ENCODE data around the gene HS6ST1. TPM values are rescaled to one million over a fixed set of nuclear protein-coding genes. Genes with fewer than 3 reads are reported as not detected.

Gene HS6ST1
- total RNA-seq = 64.9 TPM

DNA sequence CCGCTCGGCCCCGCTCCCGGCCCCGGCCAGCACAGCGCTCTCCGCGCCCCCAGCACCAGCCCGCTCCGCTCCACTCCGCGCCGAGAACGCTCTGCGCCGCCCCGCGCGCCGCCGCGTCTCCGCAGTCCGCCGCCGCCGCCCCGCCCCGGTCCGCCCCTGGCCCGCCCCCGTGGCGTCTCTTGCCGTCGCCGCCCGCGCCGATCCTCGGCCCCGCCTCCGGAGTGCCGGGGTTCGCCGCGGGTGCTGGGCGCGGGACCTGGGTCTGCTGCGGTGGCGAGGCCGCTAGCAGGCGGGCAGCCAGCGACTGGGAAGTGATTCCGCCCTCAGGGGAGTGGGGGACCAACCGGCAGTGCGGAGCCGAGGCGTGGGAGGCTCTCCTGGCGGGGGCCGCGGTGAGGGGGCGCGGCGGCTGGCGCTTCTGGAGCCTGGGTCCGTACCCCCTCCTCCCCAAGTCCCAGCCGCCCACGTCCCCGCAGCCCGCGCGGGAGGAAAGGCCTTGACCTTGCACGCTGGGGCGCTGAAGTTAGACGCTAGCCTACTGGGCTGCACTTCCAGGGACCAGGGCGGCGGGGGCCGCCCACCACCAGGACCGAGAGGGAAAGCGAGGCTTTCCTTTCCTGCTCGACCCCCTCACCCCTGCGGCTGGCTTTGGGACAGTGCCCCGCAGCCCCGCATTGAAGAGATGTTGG lies at the start of gene HS6ST1:
TSS of gene HS6ST1 (minus strand) at position 93 of the 689 bp plus-strand sequence. CDS start 305 bp downstream, outside the sequence.

Other genes with a start within 250 kb of the HS6ST1 start
- gene UGGT1, start 227.7 kb downstream of the HS6ST1 start, total RNA-seq = 79.1 TPM